ENCODE data around the gene NCMAP.
"Not testable (repeated sequence)": the region's sequence is repeated elsewhere in the genome, so short reads cannot be mapped to it uniquely, and the experiment has no call there.

NCMAP gene, protein sequence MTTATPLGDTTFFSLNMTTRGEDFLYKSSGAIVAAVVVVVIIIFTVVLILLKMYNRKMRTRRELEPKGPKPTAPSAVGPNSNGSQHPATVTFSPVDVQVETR

GRCh38 chr1:24555591-24556413 lies at the start of gene NCMAP:
Gene NCMAP (plus strand): TSS chr1:24556087. CDS start chr1:24595431, 39,344 bp downstream.
- no peak for DNase-seq

GRCh38 chr1:24506691-24507381 lies 49.1 kb upstream of the NCMAP start:
- no peak for DNase-seq

DNA sequence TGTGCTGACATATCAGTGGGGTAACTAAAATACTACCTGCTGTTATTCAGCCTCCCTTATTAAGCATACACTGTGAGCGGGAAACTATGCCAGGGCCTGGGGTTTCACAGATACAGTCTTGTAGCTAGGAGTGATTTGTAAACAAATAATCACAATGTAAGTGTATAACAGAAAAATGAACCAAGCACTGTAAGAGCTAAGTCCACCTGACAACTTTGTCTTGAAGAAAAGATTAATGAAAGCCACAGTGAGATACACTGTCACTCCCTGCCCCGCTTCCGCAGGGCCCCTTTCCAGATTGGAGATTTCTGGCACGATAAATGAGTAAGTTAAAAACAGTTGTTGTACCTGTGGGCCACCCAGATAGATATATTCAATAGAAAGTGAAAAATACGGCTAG lies 48.5 kb upstream of the NCMAP start:
- no peak for DNase-seq

DNA sequence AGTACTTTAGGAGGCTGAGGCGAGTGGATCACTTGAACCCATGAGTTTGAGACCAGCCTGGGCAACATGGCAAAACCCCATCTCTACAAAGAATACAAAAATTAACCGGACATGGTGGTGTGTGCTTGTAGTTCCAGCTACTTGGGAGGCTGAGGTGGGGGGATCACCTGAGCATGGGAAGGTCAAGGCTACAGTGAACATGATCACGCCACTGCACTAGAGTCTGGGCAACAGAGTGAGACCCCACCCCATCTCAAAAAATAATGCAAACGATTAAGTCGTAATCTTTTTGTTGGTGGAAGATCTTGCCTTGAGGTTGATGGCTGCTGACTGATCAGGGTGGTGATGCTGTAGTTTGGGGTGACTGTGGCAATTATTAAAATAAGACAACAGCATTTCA lies 47.0 kb upstream of the NCMAP start:
- no peak for DNase-seq

- DNase-seq = no peak
Observed at GRCh38 chr1:24513706-24514105, 42.2 kb upstream of the NCMAP start.

DNA sequence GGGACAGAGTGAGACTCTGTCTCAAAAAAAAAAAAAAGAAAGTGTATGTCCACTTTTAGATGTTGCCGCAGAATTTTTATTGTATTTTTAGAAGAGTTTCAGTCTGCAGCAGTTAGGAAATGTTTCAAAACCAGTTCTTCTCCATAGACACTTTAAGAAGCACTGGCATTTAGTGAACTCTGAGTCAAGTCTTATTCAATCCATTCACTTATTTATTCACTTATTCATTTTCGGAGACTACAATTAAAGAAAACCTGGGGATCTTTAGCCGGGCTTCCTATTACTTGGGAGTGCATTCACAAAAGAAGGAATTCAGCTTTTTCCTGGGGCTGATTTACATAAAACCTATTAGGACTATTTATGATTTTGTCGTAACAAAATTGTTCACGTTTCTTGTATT lies 40.9 kb upstream of the NCMAP start:
- no peak for DNase-seq

DNA sequence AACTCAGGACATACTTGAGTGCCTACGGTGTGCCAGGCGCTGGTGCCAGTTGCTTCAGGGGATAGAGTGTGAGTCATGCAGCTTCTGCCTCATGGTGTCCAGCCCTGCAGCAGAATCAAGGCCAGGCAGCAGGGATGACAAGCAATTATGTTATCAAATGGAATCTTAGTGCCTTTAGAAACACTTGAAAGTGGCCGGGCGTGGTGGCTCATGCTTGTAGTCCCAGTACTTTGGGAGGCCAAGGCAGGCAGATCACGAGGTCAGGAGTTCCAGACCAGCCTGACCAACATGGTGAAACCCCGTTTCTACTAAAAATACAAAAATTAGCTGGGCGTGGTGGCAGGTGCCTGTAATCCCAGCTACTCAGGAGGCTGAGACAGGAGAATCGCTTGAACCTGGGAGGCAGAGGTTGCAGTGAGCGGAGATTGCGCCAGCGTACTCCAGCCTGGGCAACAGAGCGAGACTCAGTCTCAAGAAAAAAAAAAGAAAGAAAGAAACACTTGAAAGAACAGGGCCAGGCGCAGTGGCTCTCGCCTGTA lies 40.1 kb upstream of the NCMAP start:
- DNase-seq = not testable (repeated sequence)

GRCh38 chr1:24516506-24516905 lies 39.4 kb upstream of the NCMAP start:
- DNase-seq = no peak

GRCh38 chr1:24517898-24518297 lies 38.0 kb upstream of the NCMAP start:
- no peak for DNase-seq

DNA sequence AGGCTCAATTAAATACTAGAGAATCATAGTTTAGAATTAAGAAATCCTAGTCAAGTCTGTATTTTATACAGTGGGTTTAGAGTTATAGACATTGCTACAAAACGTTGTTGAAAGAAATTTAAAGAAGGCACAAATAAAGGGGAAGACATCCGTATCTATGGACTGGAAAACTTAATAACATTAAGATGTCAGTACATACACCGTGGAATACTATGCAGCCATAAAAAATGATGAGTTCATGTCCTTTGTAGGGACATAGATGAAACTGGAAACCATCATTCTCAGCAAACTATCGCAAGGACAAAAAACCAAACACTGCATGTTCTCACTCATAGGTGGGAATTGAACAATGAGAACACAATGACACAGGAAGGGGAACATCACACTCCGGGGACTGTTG lies 35.6 kb upstream of the NCMAP start:
- not testable (repeated sequence) for DNase-seq

DNA sequence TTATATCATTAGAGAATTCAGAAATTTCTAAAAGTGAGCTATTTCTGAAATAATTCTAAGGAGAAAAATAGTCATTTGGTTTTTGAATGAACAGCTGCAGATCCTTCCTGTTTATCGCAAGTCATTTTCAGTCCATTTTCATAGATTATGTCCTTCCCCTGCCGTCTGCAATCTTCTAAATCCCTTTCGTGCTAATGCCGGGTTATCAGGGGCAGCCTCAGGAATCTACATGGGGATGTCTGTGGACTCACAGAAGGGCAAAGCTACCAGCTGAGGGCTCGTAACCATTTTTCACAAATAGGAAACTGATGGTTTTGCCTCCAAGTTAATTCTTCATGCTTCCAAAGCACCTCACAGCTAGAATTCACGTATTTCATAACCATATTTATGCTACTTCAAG lies 30.3 kb upstream of the NCMAP start:
- no peak for DNase-seq

- DNase-seq = no peak
Observed at GRCh38 chr1:24526045-24526444, 29.8 kb upstream of the NCMAP start.

DNA sequence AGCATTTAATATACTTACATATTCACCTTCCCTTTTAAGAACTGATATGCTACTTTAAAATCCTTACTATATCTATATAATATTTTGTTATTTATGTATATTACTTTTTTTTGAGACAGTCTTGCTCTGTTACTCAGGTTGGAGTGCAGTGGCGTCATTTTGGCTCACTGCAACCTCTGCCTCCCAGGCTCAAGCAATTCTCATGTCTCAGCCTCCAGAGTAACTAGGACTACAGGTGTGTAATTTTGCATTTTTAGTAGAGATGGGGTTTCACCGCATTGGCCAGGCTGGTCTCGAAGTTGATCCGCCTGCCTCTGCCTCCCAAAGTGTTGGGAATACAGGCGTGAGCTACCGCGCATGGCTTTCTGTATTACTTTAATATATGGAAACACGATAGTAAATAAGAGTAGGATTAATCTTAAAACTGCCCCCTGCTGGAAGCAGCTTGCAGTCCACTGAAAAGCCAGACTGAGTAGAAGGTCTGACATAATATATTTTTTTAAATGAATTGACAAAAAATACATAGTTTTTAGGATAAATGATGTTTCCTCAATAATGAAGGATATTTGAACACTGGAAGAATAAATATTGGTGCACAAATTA lies 28.8 kb upstream of the NCMAP start:
- DNase-seq = no peak

- DNase-seq = peak; percentile 52
Observed at GRCh38 chr1:24528744-24529143, 27.1 kb upstream of the NCMAP start.

- not testable (repeated sequence) for DNase-seq
Observed at GRCh38 chr1:24529292-24529691, 26.6 kb upstream of the NCMAP start.

DNA sequence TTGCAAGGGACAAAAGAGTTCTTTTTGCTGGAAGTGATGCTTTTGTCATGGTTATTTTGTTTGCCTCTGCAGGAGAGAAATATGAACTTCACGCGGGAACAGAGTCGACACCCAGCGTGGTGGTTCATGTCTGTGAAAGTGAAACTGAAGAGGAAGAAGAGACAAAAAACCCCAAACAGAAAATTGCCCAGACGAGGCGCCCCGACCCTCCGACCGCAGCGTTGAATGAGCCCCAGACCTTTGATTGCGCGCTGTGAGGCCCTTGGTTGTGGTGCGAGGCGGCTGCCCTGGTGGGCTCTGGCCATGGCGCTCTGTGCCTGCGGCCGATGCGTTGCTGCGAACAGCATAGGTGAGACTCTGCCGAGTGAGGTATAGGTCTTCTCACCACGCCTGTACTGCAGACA lies 20.9 kb upstream of the NCMAP start:
- DNase-seq = no peak

- DNase-seq = no peak
Observed at GRCh38 chr1:24535778-24536177, 20.1 kb upstream of the NCMAP start.

- DNase-seq = no peak
Observed at GRCh38 chr1:24536391-24536840, 19.5 kb upstream of the NCMAP start.

GRCh38 chr1:24540051-24540905 lies 15.6 kb upstream of the NCMAP start:
- DNase-seq = no peak

- no peak for DNase-seq
Observed at GRCh38 chr1:24540906-24541710, 14.8 kb upstream of the NCMAP start.

- DNase-seq = no peak
Observed at GRCh38 chr1:24541711-24542346, 14.1 kb upstream of the NCMAP start.

Data from NCI-H1417 treated with DMSO at 0.1 percent for 48 hours (cell line).